Smooth muscle cell (in vitro differentiated cells): Measurements from ENCODE around the gene SLC28A3. TPM values are rescaled to one million over a fixed set of nuclear protein-coding genes. Genes with fewer than 3 reads are reported as not detected.

Experiments used
- DNase-seq: peaks from one replicate; lab custom pipeline; 2025; ENCODE audit not compliant: unreplicated experiment; lab: John Stamatoyannopoulos, UW
- H2AFZ ChIP-seq: fragments of 200-600 bp; sonication (generic); 2 replicates; pipeline ENCODE4 v1.6.0; 2016; ENCODE audit warnings: antibody characterized with exemption, low read depth, mild to moderate bottlenecking
- H3F3A ChIP-seq: fragments of 200-600 bp; sonication (generic); 2 replicates; pipeline ENCODE4 v1.6.0; 2017; ENCODE audit warnings: antibody characterized with exemption, low read depth
- H3K27ac ChIP-seq: fragments of 200-600 bp; sonication (generic); 2 replicates; pipeline ENCODE4 v1.5.1; 2016; ENCODE audit warnings: low read depth, mild to moderate bottlenecking
- H3K27me3 ChIP-seq: fragments of 200-600 bp; sonication (generic); 2 replicates; pipeline ENCODE4 v1.6.1; 2016; ENCODE audit warnings: low read depth, mild to moderate bottlenecking
- H3K36me3 ChIP-seq: fragments of 200-600 bp; sonication (generic); 2 replicates; pipeline ENCODE4 v1.5.1; 2016; ENCODE audit warnings: low read depth
- H3K4me1 ChIP-seq: fragments of 200-600 bp; sonication (generic); 2 replicates; pipeline ENCODE4 v1.5.1; 2016; ENCODE audit warnings: low read depth
- H3K4me2 ChIP-seq: fragments of 200-600 bp; sonication (generic); 2 replicates; pipeline ENCODE4 v1.6.0; 2016; ENCODE audit warnings: mild to moderate bottlenecking
- H3K4me3 ChIP-seq: fragments of 200-600 bp; sonication (generic); 2 replicates; pipeline ENCODE4 v1.5.1; 2016; ENCODE audit warnings: mild to moderate bottlenecking
- H3K79me2 ChIP-seq: fragments of 200-600 bp; sonication (generic); 2 replicates; pipeline ENCODE4 v1.6.0; 2016; ENCODE audit warnings: low read depth, mild to moderate bottlenecking
- H3K9ac ChIP-seq: fragments of 200-600 bp; sonication (generic); 2 replicates; pipeline ENCODE4 v1.6.0; 2016; ENCODE audit warnings: low read depth
- H3K9me3 ChIP-seq: fragments of 200-600 bp; sonication (generic); replicated peaks from 2 replicates; pipeline ENCODE4 v1.5.1; 2016; ENCODE audit warnings: low read depth
- H4K20me1 ChIP-seq: fragments of 200-600 bp; sonication (generic); 2 replicates; pipeline ENCODE4 v1.6.0; 2016; ENCODE audit warnings: low read depth
- WGBS: methylation state at CpG from one replicate; pipeline ENCODE4 v1.1.7; 2016; ENCODE audit warnings: low lambda C conversion rate; 5-methylcytosine and 5-hydroxymethylcytosine counted together
- polyA plus RNA-seq: library from polyadenylated mRNA; unstranded; fragments of >200 nt; fragmentation: Nextera tagmentation; extraction: Ambion mirVana; gene quantifications from 2 replicates; pipeline ENCODE4 v1.2.1, GENCODE V29; 2016
- total RNA-seq: library from RNA; depleted of rRNA; stranded (reverse); fragments of >200 nt; gene quantifications from 2 replicates; pipeline ENCODE4 v1.2.3, GENCODE V29; 2014
- TF ChIP-seq, protein P1 (sequence below): fragments of 200-600 bp; sonication (generic); IDR thresholded peaks from 2 replicates; pipeline ENCODE4 v1.5.1; 2017; ENCODE audit warnings: borderline replicate concordance, mild to moderate bottlenecking, antibody characterized with exemption; ENCODE audit not compliant: insufficient read depth, poor library complexity, severe bottlenecking

The SLC28A3 gene
- total and polyA plus RNA-seq, 2 experiments from 2014 or later: 0.11 to 1.8 TPM

DNA sequence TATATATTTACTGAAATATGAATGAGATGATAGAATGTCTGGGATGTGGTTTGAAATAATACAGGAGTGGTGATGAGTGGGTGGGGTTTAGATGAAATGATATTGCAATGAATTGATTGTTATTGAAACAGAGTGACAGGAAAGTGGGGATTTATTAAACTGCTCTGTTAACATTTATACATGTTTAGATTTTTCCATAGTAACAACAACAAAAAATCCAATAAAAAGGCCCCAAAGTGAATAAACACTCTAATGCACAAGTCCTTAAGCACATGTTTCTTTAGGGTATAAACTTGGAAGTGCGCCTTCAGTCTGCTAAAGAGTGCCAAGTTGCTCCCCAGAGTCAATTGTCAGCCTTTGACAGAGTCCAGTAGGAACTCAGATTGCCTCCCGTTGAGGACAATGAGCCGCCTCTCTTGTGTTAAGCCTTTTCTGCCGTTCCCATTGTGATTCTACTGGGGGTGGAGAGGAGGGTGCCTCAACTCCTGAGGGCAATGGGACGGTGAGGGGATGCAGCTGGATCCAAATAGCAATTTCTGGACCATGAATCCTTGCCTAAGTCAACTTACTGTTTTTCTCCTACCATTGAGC, 112.3 kb downstream of the SLC28A3 start:
- Histone ChIP-seq H3K27ac (no peak overlapping the region), H3K4me2 (no peak overlapping the region), H3K79me2 (no peaks in the 10 kb centered on the region), H3K36me3 (no peaks in the 10 kb centered on the region), H4K20me1 (no peaks in the 10 kb centered on the region), H3K9me3 (no peaks in the 10 kb centered on the region), H3K4me3 (no peak overlapping the region), H3F3A (peaks cover 4% of the 10 kb centered on the region), H3K27me3 (no peaks in the 10 kb centered on the region), H3K4me1 (peaks cover 3% of the 10 kb centered on the region), H3K9ac (no peak overlapping the region), H2AFZ (no peak overlapping the region)
- no peak for DNase-seq
- 79% methylated on average over 5 of the region's 5 CpGs for WGBS
- TF ChIP-seq, protein P1, sequence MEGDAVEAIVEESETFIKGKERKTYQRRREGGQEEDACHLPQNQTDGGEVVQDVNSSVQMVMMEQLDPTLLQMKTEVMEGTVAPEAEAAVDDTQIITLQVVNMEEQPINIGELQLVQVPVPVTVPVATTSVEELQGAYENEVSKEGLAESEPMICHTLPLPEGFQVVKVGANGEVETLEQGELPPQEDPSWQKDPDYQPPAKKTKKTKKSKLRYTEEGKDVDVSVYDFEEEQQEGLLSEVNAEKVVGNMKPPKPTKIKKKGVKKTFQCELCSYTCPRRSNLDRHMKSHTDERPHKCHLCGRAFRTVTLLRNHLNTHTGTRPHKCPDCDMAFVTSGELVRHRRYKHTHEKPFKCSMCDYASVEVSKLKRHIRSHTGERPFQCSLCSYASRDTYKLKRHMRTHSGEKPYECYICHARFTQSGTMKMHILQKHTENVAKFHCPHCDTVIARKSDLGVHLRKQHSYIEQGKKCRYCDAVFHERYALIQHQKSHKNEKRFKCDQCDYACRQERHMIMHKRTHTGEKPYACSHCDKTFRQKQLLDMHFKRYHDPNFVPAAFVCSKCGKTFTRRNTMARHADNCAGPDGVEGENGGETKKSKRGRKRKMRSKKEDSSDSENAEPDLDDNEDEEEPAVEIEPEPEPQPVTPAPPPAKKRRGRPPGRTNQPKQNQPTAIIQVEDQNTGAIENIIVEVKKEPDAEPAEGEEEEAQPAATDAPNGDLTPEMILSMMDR: no peak

DNA sequence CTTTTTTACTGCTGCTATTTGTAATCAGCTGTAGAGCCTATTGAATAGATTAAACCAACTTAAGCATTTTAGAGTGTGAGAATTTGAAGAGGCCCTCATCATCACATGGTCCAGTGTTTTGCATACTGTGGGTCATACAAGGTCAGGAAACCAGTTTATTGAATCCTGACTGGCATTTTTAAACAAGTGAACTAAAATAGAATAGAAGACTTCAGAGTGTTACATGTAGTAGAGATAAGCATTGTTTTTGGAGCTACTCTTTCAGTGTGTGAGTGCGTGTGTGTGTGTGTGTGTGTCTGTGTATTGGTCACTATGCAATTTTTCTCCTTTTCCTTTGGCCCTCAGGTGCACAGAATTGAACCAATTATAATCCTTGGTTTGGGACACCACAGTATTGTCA, 114.4 kb downstream of the SLC28A3 start:
- DNase-seq: no peak
- no peak overlapping the region for H3K9ac ChIP-seq
- no peak overlapping the region for H3K4me2 ChIP-seq
- H3K27me3 ChIP-seq: no peaks in the 10 kb centered on the region
- H3K4me3 ChIP-seq: no peak overlapping the region
- no peak overlapping the region for H2AFZ ChIP-seq
- H4K20me1 ChIP-seq: no peaks in the 10 kb centered on the region
- no peaks in the 10 kb centered on the region for H3K36me3 ChIP-seq
- TF ChIP-seq, protein P1: no peak
- H3K9me3 ChIP-seq: no peaks in the 10 kb centered on the region
- peaks cover under 1% of the 10 kb centered on the region for H3F3A ChIP-seq
- no peaks in the 10 kb centered on the region for H3K79me2 ChIP-seq
- peaks cover 3% of the 10 kb centered on the region for H3K4me1 ChIP-seq
- WGBS: 78% methylated on average over 1 of the region's 1 CpG
- no peak overlapping the region for H3K27ac ChIP-seq
